Keratinocyte (primary cell): Measurements from ENCODE around the gene LCK.

Source experiments
- CTCF ChIP-seq, 3 experiments: IDR thresholded peaks in 1 of 3; conservative IDR thresholded peaks in 1 of 3; optimal IDR thresholded peaks in 1 of 3; 2 replicates in 2 of 3; 3 replicates in 1 of 3; pipeline versions ENCODE3 to v1.5.1; 2011; ENCODE audit warnings: low read length in 3 of 3, mild to moderate bottlenecking in 3 of 3, moderate library complexity in 2 of 3, control low read depth in 1 of 3, inconsistent platforms in 1 of 3; ENCODE audit not compliant: insufficient read depth in 2 of 3; ENCODE audit errors: extremely low read depth in 1 of 3
- EZH2 ChIP-seq: IDR thresholded peaks from one replicate; pipeline ENCODE4 v1.6.1; 2012; ENCODE audit warnings: inconsistent platforms, mild to moderate bottlenecking, low read length, moderate library complexity

GRCh38 chr1:32246888-32247273 is 4.2 kb upstream of the LCK start, which contains the start of gene FAM167B:
- no peak for TF ChIP-seq CTCF (optimal IDR thresholded peaks at IDR 0.05 in 1 of 3, IDR thresholded peaks at IDR 0.05 in 1 of 3, conservative IDR thresholded peaks at IDR 0.05 in 1 of 3; ENCODE audit: extremely low read depth in 1 of 3, insufficient read depth in 2 of 3, low read length in 3 of 3)
- no peak for TF ChIP-seq EZH2
